C4-2B (cell line): ENCODE measurements around the gene JPT2.

Experiments
- H3K27ac ChIP-seq: fragments of 450-650 bp; 2 replicates; pipeline ENCODE4 v1.5.1; 2017
- CTCF ChIP-seq: fragments of 450-650 bp; conservative IDR thresholded peaks from 2 replicates; pipeline ENCODE4 v1.5.1; 2017; ENCODE audit warnings: mild to moderate bottlenecking
- ZFX ChIP-seq: fragments of 450-650 bp; IDR thresholded peaks from 2 replicates; pipeline ENCODE4 v1.6.1; 2017

JPT2 gene

GRCh38 chr16:1746693-1747195, 68.7 kb downstream of the JPT2 start:
- TF ChIP-seq CTCF (no peak), ZFX (no peak)
- no peak overlapping the region for H3K27ac ChIP-seq

- no peak overlapping the region for H3K27ac ChIP-seq
- no peak for TF ChIP-seq ZFX
- TF ChIP-seq CTCF: no peak
Observed at GRCh38 chr16:1747934-1748333, 69.9 kb downstream of the JPT2 start.

GRCh38 chr16:1749152-1750117, 71.4 kb downstream of the JPT2 start:
- TF ChIP-seq CTCF (no peak), ZFX (no peak)
- no peak overlapping the region for H3K27ac ChIP-seq
